ENCODE measurements around the gene VWF. TPM values are rescaled to one million over a fixed set of nuclear protein-coding genes. Genes with fewer than 3 reads are reported as not detected.

The VWF gene
- polyA plus RNA-seq, 1 donor (not counting 4 experiments of a cell fraction or from before 2014, with no cell fraction given), result 0.01 TPM

DNA sequence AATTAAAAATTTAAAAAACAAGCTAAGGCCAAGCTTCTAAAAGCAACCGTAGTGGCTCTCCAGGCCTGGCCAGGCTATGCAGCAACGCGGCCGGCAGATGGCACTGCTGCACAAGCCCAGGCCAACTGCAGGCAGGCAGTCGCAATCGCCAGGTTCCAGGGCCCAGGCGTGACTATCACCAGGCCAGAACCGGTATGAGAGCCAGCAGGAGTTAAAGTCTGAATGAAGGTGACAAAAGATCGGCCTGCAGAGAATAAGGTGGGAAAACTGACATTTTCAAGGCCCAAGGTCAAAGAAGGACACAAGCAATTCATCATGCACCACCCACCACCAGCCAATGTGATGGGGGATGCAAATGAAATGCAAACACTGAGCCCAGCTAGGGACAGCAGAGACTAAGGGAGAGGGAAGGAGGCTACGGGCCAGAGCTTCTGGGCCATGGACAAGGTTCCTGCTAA is 135.8 kb downstream of the VWF start:
- DNase-seq (ENCODE audit: low read depth, low spot score) (no peak), FAIRE-seq (peak; percentile 80)
- H3K9ac ChIP-seq (ENCODE audit: control insufficient read depth, extremely low read depth, insufficient read depth, low read length), result no peak overlapping the region
- no peak overlapping the region for H3K4me2 ChIP-seq (ENCODE audit: control insufficient read depth, extremely low read depth, insufficient read depth, low read depth, low read length)
- no peaks in the 10 kb centered on the region for H3K4me1 ChIP-seq (ENCODE audit: control insufficient read depth, extremely low read depth, insufficient read depth, low read length)
- H3K9me3 ChIP-seq (ENCODE audit: control insufficient read depth, low read depth, low read length), result no peaks in the 10 kb centered on the region
- no peak overlapping the region for H2AFZ ChIP-seq (ENCODE audit: control insufficient read depth, low read length)
- no peak overlapping the region for H3K27ac ChIP-seq (ENCODE audit: control insufficient read depth, insufficient read depth, low read length)
- no peaks in the 10 kb centered on the region for H3K9me1 ChIP-seq (ENCODE audit: control insufficient read depth, extremely low read depth, insufficient read depth, low read length)
- dilution Hi-C loops (cut with MboI; ENCODE audit: extremely low pct_ligation_motif_present, low sequenced_read_pairs), result no loop called here
- H3K79me2 ChIP-seq (ENCODE audit: control insufficient read depth, insufficient read depth, low read length), result no peaks in the 10 kb centered on the region
- H3K27me3 ChIP-seq (ENCODE audit: control insufficient read depth, extremely low read depth, insufficient read depth, low read length), result peaks cover 11% of the 10 kb centered on the region
- H3K4me3 ChIP-seq (ENCODE audit: control insufficient read depth in 2 of 3, extremely low read depth in 1 of 3, insufficient read depth in 2 of 3, low read depth in 1 of 3, low read length in 3 of 3), result no peak overlapping the region
- H3K36me3 ChIP-seq (ENCODE audit: control insufficient read depth in 2 of 2, extremely low read depth in 1 of 2, insufficient read depth in 2 of 2, low read length in 2 of 2), result no peaks in the 10 kb centered on the region
- no peak for TF ChIP-seq EZH2 (IDR thresholded peaks at IDR 0.05; ENCODE audit: low read length)
- TF ChIP-seq, protein P1, sequence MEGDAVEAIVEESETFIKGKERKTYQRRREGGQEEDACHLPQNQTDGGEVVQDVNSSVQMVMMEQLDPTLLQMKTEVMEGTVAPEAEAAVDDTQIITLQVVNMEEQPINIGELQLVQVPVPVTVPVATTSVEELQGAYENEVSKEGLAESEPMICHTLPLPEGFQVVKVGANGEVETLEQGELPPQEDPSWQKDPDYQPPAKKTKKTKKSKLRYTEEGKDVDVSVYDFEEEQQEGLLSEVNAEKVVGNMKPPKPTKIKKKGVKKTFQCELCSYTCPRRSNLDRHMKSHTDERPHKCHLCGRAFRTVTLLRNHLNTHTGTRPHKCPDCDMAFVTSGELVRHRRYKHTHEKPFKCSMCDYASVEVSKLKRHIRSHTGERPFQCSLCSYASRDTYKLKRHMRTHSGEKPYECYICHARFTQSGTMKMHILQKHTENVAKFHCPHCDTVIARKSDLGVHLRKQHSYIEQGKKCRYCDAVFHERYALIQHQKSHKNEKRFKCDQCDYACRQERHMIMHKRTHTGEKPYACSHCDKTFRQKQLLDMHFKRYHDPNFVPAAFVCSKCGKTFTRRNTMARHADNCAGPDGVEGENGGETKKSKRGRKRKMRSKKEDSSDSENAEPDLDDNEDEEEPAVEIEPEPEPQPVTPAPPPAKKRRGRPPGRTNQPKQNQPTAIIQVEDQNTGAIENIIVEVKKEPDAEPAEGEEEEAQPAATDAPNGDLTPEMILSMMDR (optimal IDR thresholded peaks at IDR 0.05 in 1 of 3, IDR thresholded peaks at IDR 0.05 in 1 of 3, conservative IDR thresholded peaks at IDR 0.05 in 1 of 3; ENCODE audit: extremely low read depth in 1 of 3, insufficient read depth in 2 of 3, low read length in 3 of 3), result peak; percentile 88 to 98 (median 89)
- no peaks in the 10 kb centered on the region for H4K20me1 ChIP-seq (ENCODE audit: control insufficient read depth, extremely low read depth, insufficient read depth, low read length)

DNA sequence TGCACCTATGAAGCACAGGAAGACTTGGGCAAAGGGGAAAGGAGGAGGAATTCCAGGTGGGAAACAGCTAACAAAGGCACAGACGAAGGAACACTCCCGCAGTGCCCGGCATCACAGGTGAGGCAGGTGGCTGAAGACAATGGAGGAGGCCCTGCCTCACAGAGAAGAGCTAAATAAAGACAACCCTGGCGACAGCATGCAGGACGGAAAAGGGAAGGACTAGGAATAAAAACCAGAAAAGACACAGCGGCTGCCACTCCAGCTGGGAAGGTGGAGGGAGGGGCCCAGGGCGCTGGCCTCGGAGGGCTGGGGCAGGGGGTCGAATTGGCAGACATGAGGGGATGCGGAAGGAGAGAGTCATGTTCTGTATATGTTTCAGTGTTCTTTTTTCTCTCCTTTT is 136.4 kb downstream of the VWF start:
- H3K36me3 ChIP-seq (ENCODE audit: control insufficient read depth in 2 of 2, extremely low read depth in 1 of 2, insufficient read depth in 2 of 2, low read length in 2 of 2), result no peaks in the 10 kb centered on the region
- TF ChIP-seq, protein P1 (optimal IDR thresholded peaks at IDR 0.05 in 1 of 3, IDR thresholded peaks at IDR 0.05 in 1 of 3, conservative IDR thresholded peaks at IDR 0.05 in 1 of 3; ENCODE audit: extremely low read depth in 1 of 3, insufficient read depth in 2 of 3, low read length in 3 of 3), result no peak
- TF ChIP-seq EZH2 (IDR thresholded peaks at IDR 0.05; ENCODE audit: low read length), result no peak
- H3K27ac ChIP-seq (ENCODE audit: control insufficient read depth, insufficient read depth, low read length), result no peak overlapping the region

More for the DNA sequence above, 136.4 kb downstream of the VWF start:
- Histone ChIP-seq H3K9me1 (ENCODE audit: control insufficient read depth, extremely low read depth, insufficient read depth, low read length) (no peaks in the 10 kb centered on the region), H3K9ac (ENCODE audit: control insufficient read depth, extremely low read depth, insufficient read depth, low read length) (no peak overlapping the region), H4K20me1 (ENCODE audit: control insufficient read depth, extremely low read depth, insufficient read depth, low read length) (no peaks in the 10 kb centered on the region), H2AFZ (ENCODE audit: control insufficient read depth, low read length) (no peak overlapping the region), H3K27me3 (ENCODE audit: control insufficient read depth, extremely low read depth, insufficient read depth, low read length) (peaks cover 11% of the 10 kb centered on the region), H3K4me1 (ENCODE audit: control insufficient read depth, extremely low read depth, insufficient read depth, low read length) (no peaks in the 10 kb centered on the region), H3K4me3 (ENCODE audit: control insufficient read depth in 2 of 3, extremely low read depth in 1 of 3, insufficient read depth in 2 of 3, low read depth in 1 of 3, low read length in 3 of 3) (no peak overlapping the region), H3K4me2 (ENCODE audit: control insufficient read depth, extremely low read depth, insufficient read depth, low read depth, low read length) (no peak overlapping the region), H3K9me3 (ENCODE audit: control insufficient read depth, low read depth, low read length) (no peaks in the 10 kb centered on the region), H3K79me2 (ENCODE audit: control insufficient read depth, insufficient read depth, low read length) (no peaks in the 10 kb centered on the region)
- dilution Hi-C loops (cut with MboI; ENCODE audit: extremely low pct_ligation_motif_present, low sequenced_read_pairs), result no loop called here
- no peak for DNase-seq (ENCODE audit: low read depth, low spot score)
- FAIRE-seq, result no peak
